H9 (cell line): ENCODE data around the gene ZNF432. TPM values are rescaled to one million over a fixed set of nuclear protein-coding genes. Genes with fewer than 3 reads are reported as not detected.

Experiments
- DNase-seq: peaks from one replicate; pipeline ENCODE4 v3.0.0-alpha.2; 2017
- H2AFZ ChIP-seq: one replicate; pipeline ENCODE4 v1.6.1; 2013; ENCODE audit warnings: mild to moderate bottlenecking, low read length, control low read depth, moderate library complexity
- H2AK5ac ChIP-seq: 2 replicates; pipeline ENCODE4 v1.6.1; 2013; ENCODE audit warnings: low read length, control low read depth, mixed read lengths; ENCODE audit not compliant: insufficient read length
- H2BK120ac ChIP-seq: one replicate; pipeline ENCODE4 v1.6.1; 2013; ENCODE audit warnings: low read depth, mild to moderate bottlenecking, low read length, control low read depth, inconsistent platforms; ENCODE audit not compliant: poor library complexity, severe bottlenecking
- H2BK12ac ChIP-seq: 2 replicates; pipeline ENCODE4 v1.6.1; 2013; ENCODE audit warnings: low read length, control low read depth, mixed read lengths, low read depth; ENCODE audit not compliant: insufficient read length
- H2BK15ac ChIP-seq: 2 replicates; pipeline ENCODE4 v1.6.1; 2013; ENCODE audit warnings: low read depth, low read length, control low read depth
- H2BK20ac ChIP-seq: one replicate; pipeline ENCODE4 v1.6.1; 2013; ENCODE audit warnings: low read depth, mild to moderate bottlenecking, low read length, control low read depth, inconsistent platforms; ENCODE audit not compliant: poor library complexity, severe bottlenecking
- H2BK5ac ChIP-seq: 2 replicates; pipeline ENCODE4 v1.6.1; 2013; ENCODE audit warnings: low read length, control low read depth, mixed read lengths; ENCODE audit not compliant: insufficient read length
- H3K14ac ChIP-seq: 2 replicates; pipeline ENCODE4 v1.6.1; 2013; ENCODE audit warnings: low read length, control low read depth; ENCODE audit not compliant: insufficient read depth
- H3K18ac ChIP-seq: 2 replicates; pipeline ENCODE4 v1.6.1; 2013; ENCODE audit warnings: low read depth, mild to moderate bottlenecking, mixed read lengths, low read length, control low read depth; ENCODE audit not compliant: insufficient read length
- H3K23ac ChIP-seq: 2 replicates; pipeline ENCODE4 v1.6.1; 2013; ENCODE audit warnings: low read length, control low read depth, mixed read lengths, low read depth; ENCODE audit not compliant: insufficient read length
- H3K23me2 ChIP-seq: 2 replicates; pipeline ENCODE4 v1.6.1; 2013; ENCODE audit warnings: low read depth, mild to moderate bottlenecking, mixed read lengths, low read length, control low read depth; ENCODE audit not compliant: insufficient read length, poor library complexity, severe bottlenecking
- H3K27ac ChIP-seq: 2 replicates; pipeline ENCODE4 v1.5.1; 2013; ENCODE audit warnings: low read length, control low read depth, mixed read lengths, low read depth; ENCODE audit not compliant: insufficient read length
- H3K27me3 ChIP-seq: 2 replicates; pipeline ENCODE4 v1.6.1; 2013; ENCODE audit warnings: low read length, control low read depth, inconsistent platforms; ENCODE audit not compliant: insufficient read depth
- H3K4ac ChIP-seq: 2 replicates; pipeline ENCODE4 v1.6.1; 2013; ENCODE audit warnings: low read depth, mild to moderate bottlenecking, control low read depth, inconsistent platforms, low read length, moderate library complexity
- H3K4me1 ChIP-seq: 2 replicates; pipeline ENCODE4 v1.6.1; 2013; ENCODE audit warnings: low read length, control low read depth, inconsistent platforms; ENCODE audit not compliant: insufficient read depth
- H3K4me2 ChIP-seq: 2 replicates; pipeline ENCODE4 v1.6.1; 2013; ENCODE audit warnings: low read length, control low read depth, mixed read lengths; ENCODE audit not compliant: insufficient read length, insufficient read depth
- H3K56ac ChIP-seq: 2 replicates; pipeline ENCODE4 v1.6.1; 2013; ENCODE audit warnings: low read depth, mild to moderate bottlenecking, mixed read lengths, low read length, control low read depth; ENCODE audit not compliant: insufficient read length
- H3K79me1 ChIP-seq: 2 replicates; pipeline ENCODE4 v1.6.1; 2013; ENCODE audit warnings: low read depth, mild to moderate bottlenecking, moderate library complexity, low read length, control low read depth, inconsistent platforms; ENCODE audit not compliant: insufficient read depth, poor library complexity, severe bottlenecking
- H3K79me2 ChIP-seq: 2 replicates; pipeline ENCODE4 v1.6.1; 2013; ENCODE audit warnings: low read length, control low read depth, inconsistent platforms; ENCODE audit not compliant: insufficient read depth
- H3K9ac ChIP-seq: 2 replicates; pipeline ENCODE4 v1.6.1; 2013; ENCODE audit warnings: low read length, control low read depth, mixed read lengths; ENCODE audit not compliant: insufficient read length; ENCODE audit errors: extremely low read depth
- H3K9me3 ChIP-seq: one replicate; pipeline ENCODE4 v1.6.1; 2013; ENCODE audit warnings: low read depth, low read length, inconsistent platforms; ENCODE audit not compliant: control insufficient read depth
- H3T11ph ChIP-seq: one replicate; pipeline ENCODE4 v1.6.1; 2013; ENCODE audit warnings: mild to moderate bottlenecking, low read length, control low read depth, inconsistent platforms
- H4K20me1 ChIP-seq: one replicate; pipeline ENCODE4 v1.6.1; 2013; ENCODE audit not compliant: control insufficient read depth, insufficient read length, insufficient read depth
- H4K5ac ChIP-seq: 2 replicates; pipeline ENCODE4 v1.6.1; 2013; ENCODE audit warnings: low read depth, mild to moderate bottlenecking, mixed read lengths, low read length, control low read depth; ENCODE audit not compliant: insufficient read length
- H4K8ac ChIP-seq: replicated peaks from 2 replicates; pipeline ENCODE4 v1.6.1; 2013; ENCODE audit warnings: low read length, control low read depth, mixed read lengths, low read depth; ENCODE audit not compliant: insufficient read length
- H4K91ac ChIP-seq: 2 replicates; pipeline ENCODE4 v1.6.1; 2013; ENCODE audit warnings: low read depth, mild to moderate bottlenecking, moderate library complexity, mixed read lengths, low read length, control low read depth; ENCODE audit not compliant: insufficient read length
- H3K27ac Mint-ChIP-seq, 3 experiments: 2 replicates in 2 of 3; 3 replicates in 1 of 3; pipeline ENCODE4 v1.8.0; 2020 to 2021; ENCODE audit warnings: mixed read lengths in 3 of 3, mild to moderate bottlenecking in 1 of 3, moderate library complexity in 1 of 3
- H3K27me3 Mint-ChIP-seq: 2 replicates; pipeline ENCODE4 v1.8.0; 2021; ENCODE audit warnings: low read depth, mild to moderate bottlenecking, moderate library complexity, mixed read lengths
- H3K36me3 Mint-ChIP-seq, 3 experiments: 2 replicates in 2 of 3; 3 replicates in 1 of 3; pipeline ENCODE4 v1.8.0; 2020 to 2021; ENCODE audit warnings: low read depth in 3 of 3, mixed read lengths in 3 of 3; ENCODE audit not compliant: insufficient read depth in 1 of 3
- H3K4me1 Mint-ChIP-seq, 2 experiments: 2 replicates each; pipeline ENCODE4 v1.8.0; 2020; ENCODE audit warnings: mixed read lengths in 2 of 2
- H3K4me3 Mint-ChIP-seq, 2 experiments: 2 replicates in 1 of 2; 3 replicates in 1 of 2; pipeline ENCODE4 v1.8.0; 2020 to 2021; ENCODE audit warnings: mild to moderate bottlenecking in 2 of 2, mixed read lengths in 2 of 2, moderate library complexity in 1 of 2
- H3K9me3 Mint-ChIP-seq, 2 experiments: 2 replicates in 1 of 2; 3 replicates in 1 of 2; pipeline ENCODE4 v1.8.0; 2020; ENCODE audit warnings: mild to moderate bottlenecking in 2 of 2, mixed read lengths in 2 of 2, moderate library complexity in 1 of 2
- WGBS: extraction: QIAGEN DNeasy Blood & Tissue Kit; methylation state at CpG from one replicate; pipeline ENCODE4 v1.1.7; 2013; ENCODE audit warnings: missing lambda C conversion rate, low lambda C conversion rate, mixed read lengths; ENCODE audit not compliant: insufficient read length; ENCODE audit errors: extremely low coverage; 5-methylcytosine and 5-hydroxymethylcytosine counted together
- total RNA-seq: library from RNA; stranded (reverse); gene quantifications from 2 replicates; pipeline ENCODE4 v1.2.1, GENCODE V29; 2021
- TF ChIP-seq, protein P1 (sequence below): fragments of 200-600 bp; sonication (generic); conservative IDR thresholded peaks from 3 replicates; pipeline ENCODE4 v1.8.0; 2021; ENCODE audit warnings: antibody characterized with exemption, mild to moderate bottlenecking

ZNF432 gene
- total RNA-seq, 1 experiment from 2014 or later: 13.2 TPM

DNA sequence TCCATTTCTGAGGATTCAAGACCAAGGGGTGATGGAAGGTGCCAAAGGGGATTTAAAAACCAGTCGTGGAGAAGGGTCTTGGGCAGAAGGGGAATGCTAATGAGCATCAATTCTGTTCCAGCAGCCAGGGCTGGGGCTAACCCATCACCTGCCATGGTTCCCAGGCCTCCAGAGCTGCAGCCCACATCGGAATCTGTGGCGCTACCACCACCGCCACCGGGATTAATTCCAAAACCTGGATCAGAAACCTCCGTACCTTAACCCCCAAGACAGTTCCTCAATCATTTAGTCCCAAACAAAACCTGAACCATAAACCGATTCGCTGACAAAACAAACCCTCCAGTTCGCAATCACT lies 41.2 kb downstream of the ZNF432 start:
- no peak overlapping the region for H2AFZ ChIP-seq
- Mint-ChIP-seq H3K27me3 (no peaks in the 10 kb centered on the region), H3K4me3 (peak overlapping the region; percentile 98 to 99), H3K27ac (peak overlapping the region in 2 of 3 experiments; percentile 100; a peak in 4 of 7 replicates), H3K36me3 (peaks cover 30 to 33% (median 32%) of the 10 kb centered on the region in 3 experiments), H3K4me1 (peaks cover 8 to 14% of the 10 kb centered on the region in 2 experiments), H3K9me3 (peaks cover 13 to 32% of the 10 kb centered on the region in 2 experiments)
- no peak overlapping the region for H4K8ac ChIP-seq
- H4K91ac ChIP-seq: no peak overlapping the region
- H2BK120ac ChIP-seq: no peak overlapping the region
- H3K79me2 ChIP-seq: no peaks in the 10 kb centered on the region
- H3K27ac ChIP-seq: no peak overlapping the region
- H3K9ac ChIP-seq: peak overlapping the region; percentile 65
- no peaks in the 10 kb centered on the region for H3K9me3 ChIP-seq
- no peak overlapping the region for H2AK5ac ChIP-seq
- H3K4ac ChIP-seq: no peak overlapping the region
- no peak overlapping the region for H3T11ph ChIP-seq
- H2BK20ac ChIP-seq: no peak overlapping the region
- H3K27me3 ChIP-seq: no peaks in the 10 kb centered on the region
- H3K56ac ChIP-seq: no peak overlapping the region
- DNase-seq: peak; percentile 36
- no peaks in the 10 kb centered on the region for H4K20me1 ChIP-seq
- no peak overlapping the region for H2BK15ac ChIP-seq
- H2BK12ac ChIP-seq: no peak overlapping the region
- H4K5ac ChIP-seq: no peak overlapping the region
- H2BK5ac ChIP-seq: no peak overlapping the region
- no peak overlapping the region for H3K18ac ChIP-seq
- WGBS: no CpG with 5 or more reads among the region's 9 CpGs
- peaks cover 6% of the 10 kb centered on the region for H3K23me2 ChIP-seq
- TF ChIP-seq, protein P1, sequence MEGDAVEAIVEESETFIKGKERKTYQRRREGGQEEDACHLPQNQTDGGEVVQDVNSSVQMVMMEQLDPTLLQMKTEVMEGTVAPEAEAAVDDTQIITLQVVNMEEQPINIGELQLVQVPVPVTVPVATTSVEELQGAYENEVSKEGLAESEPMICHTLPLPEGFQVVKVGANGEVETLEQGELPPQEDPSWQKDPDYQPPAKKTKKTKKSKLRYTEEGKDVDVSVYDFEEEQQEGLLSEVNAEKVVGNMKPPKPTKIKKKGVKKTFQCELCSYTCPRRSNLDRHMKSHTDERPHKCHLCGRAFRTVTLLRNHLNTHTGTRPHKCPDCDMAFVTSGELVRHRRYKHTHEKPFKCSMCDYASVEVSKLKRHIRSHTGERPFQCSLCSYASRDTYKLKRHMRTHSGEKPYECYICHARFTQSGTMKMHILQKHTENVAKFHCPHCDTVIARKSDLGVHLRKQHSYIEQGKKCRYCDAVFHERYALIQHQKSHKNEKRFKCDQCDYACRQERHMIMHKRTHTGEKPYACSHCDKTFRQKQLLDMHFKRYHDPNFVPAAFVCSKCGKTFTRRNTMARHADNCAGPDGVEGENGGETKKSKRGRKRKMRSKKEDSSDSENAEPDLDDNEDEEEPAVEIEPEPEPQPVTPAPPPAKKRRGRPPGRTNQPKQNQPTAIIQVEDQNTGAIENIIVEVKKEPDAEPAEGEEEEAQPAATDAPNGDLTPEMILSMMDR: no peak
- H3K14ac ChIP-seq: no peak overlapping the region
- H3K4me2 ChIP-seq: peak overlapping the region; percentile 80
- no peaks in the 10 kb centered on the region for H3K79me1 ChIP-seq
- no peaks in the 10 kb centered on the region for H3K4me1 ChIP-seq
- H3K23ac ChIP-seq: no peak overlapping the region
